Thyroid gland (tissue), 4 donors: ENCODE results near the gene CCT3. TPM values are rescaled to one million over a fixed set of nuclear protein-coding genes. Genes with fewer than 3 reads are reported as not detected.
"Not testable (repeated sequence)": the region's sequence is repeated elsewhere in the genome, so short reads cannot be mapped to it uniquely, and the experiment has no call there.

ENCODE experiments used
- DNase-seq, 2 donors: peaks; one replicate each; pipeline ENCODE4 v3.0.0-alpha.2; 2019
- H3K27ac ChIP-seq, 3 donors: fragments of 200-600 bp; sonication (generic); 1 replicate in 2 of 3; 2 replicates in 1 of 3; pipeline ENCODE4 v1.5.1; 2016 to 2019; ENCODE audit warnings: mild to moderate bottlenecking in 1 of 3, moderate library complexity in 1 of 3
- H3K27me3 ChIP-seq: fragments of 200-600 bp; sonication (generic); one replicate; pipeline ENCODE4 v1.5.1; 2019
- H3K36me3 ChIP-seq, 2 donors: fragments of 200-600 bp; sonication (generic); one replicate each; pipeline ENCODE4 v1.5.1; 2016 to 2019
- H3K4me1 ChIP-seq, 2 donors: fragments of 200-600 bp; sonication (generic); one replicate each; pipeline ENCODE4 v1.5.1; 2017 to 2019
- H3K4me3 ChIP-seq, 3 donors: fragments of 200-600 bp; sonication (generic); replicated peaks in 1 of 3; 1 replicate in 2 of 3; 2 replicates in 1 of 3; pipeline ENCODE4 v1.5.1; 2016; ENCODE audit warnings: mild to moderate bottlenecking in 1 of 3
- H3K9me3 ChIP-seq: fragments of 200-600 bp; sonication (generic); one replicate; pipeline ENCODE4 v1.5.1; 2017
- CTCF ChIP-seq, 6 experiments: fragments of 200-600 bp in 3 of 6; fragments of 450-650 bp in 3 of 6; sonication (generic) in 3 of 6; IDR thresholded peaks; one replicate each; pipeline ENCODE4 v1.5.1; 2016 to 2019; ENCODE audit warnings: antibody characterized with exemption in 6 of 6, mild to moderate bottlenecking in 2 of 6, inconsistent platforms in 1 of 6, moderate library complexity in 1 of 6
- POLR2A ChIP-seq, 2 donors: fragments of 450-650 bp; IDR thresholded peaks; one replicate each; pipeline ENCODE4 v1.6.1; 2017; ENCODE audit warnings: antibody characterized with exemption in 2 of 2, mild to moderate bottlenecking in 2 of 2, moderate library complexity in 1 of 2
- WGBS, 2 donors: methylation state at CpG; one replicate each; pipeline ENCODE4 v1.1.5; 2017; 5-methylcytosine and 5-hydroxymethylcytosine counted together
- intact Hi-C: fragments of 100-400 bp; cut with DNase I; formaldehyde crosslinking; loops from one replicate; pipeline ENCODE4 v1.15.1; 2023
- total RNA-seq, 4 donors: library from RNA; depleted of rRNA; stranded (reverse); fragments of >200 nt; gene quantifications; one replicate each; pipeline ENCODE4 v1.2.3, GENCODE V29; 2016

CCT3 gene
- total RNA-seq, 4 donors from 2014 or later = 121 to 214 (median 170) TPM

DNA sequence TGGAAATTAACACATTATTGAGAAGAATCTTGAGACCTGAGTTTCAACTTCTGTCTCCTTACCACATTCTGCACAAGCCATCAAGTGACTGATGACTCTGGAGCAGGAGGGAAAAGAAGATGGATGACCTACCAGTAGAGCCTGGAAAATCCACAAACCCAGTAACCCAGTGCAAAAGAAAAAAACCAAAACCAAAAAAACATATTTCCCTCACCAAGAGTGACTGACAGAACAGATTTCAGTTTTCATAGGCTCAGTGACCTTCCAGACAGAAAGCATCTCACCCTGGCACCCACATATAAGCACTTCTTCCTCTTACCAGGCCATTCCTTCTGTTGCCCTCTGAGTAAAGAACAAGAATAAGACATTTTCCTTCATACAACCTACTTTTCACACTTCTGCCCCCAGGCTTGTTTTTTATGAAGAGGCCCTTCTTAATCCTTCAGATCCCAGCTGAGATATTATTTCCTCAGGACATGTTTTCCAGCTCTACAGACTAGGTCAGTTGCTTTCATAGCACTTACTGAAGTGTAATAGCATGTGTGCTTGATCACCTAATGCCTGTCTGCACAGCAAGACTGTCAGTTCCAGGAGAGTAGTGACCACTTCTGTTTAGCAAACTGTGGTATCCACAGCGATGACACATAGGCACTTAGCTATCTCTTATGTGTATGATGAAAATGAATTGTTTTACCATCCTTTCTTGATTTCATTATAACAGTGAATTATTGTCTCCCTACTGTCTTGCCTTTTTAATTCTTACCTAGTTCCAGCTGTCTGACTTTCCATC is 4.3 kb upstream of the CCT3 start:
- Histone ChIP-seq H3K27me3 (no peaks in the 10 kb centered on the region), H3K27ac (no peak overlapping the region), H3K4me1 (no peaks in the 10 kb centered on the region), H3K9me3 (no peaks in the 10 kb centered on the region), H3K4me3 (no peak overlapping the region), H3K36me3 (no peaks in the 10 kb centered on the region)
- no peak for DNase-seq
- 36 to 53% methylated on average over 1 of the region's 1 CpG for WGBS, 2 donors
- intact Hi-C loops = no loop called here
- no peak for TF ChIP-seq CTCF (IDR thresholded peaks at IDR 0.05)
- TF ChIP-seq POLR2A (IDR thresholded peaks at IDR 0.05) = no peak

DNA sequence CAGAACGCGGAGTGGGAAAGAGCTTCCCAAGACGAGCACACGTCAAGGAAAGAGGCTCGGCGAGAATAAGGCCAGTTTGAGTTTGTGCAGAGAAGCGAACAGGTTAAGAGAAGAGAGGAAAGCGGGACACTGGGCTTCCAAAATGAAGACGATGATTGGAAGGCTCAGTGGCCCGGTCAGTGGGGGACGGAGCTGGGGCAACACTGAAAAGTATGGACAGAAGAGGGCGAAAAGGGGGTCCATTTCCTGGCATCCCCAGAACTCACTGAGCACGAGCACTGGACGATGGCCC is 258 bp downstream of the CCT3 start:
- DNase-seq = no peak

GRCh38 chr1:156337052-156337887 is 822 bp downstream of the CCT3 start:
- no peak for TF ChIP-seq CTCF (IDR thresholded peaks at IDR 0.05)
- TF ChIP-seq POLR2A (IDR thresholded peaks at IDR 0.05) = no peak
- H3K4me3 ChIP-seq = peak overlapping the region; percentile 41 to 76 (median 50)
- H3K9me3 ChIP-seq = no peaks in the 10 kb centered on the region
- no peak for DNase-seq
- WGBS, 2 donors = 35 to 42% methylated on average over 34 of the region's 34 CpGs
- H3K36me3 ChIP-seq = peaks cover 22 to 26% of the 10 kb centered on the region in 2 donors
- no peaks in the 10 kb centered on the region for H3K27me3 ChIP-seq
- intact Hi-C loops = no loop called here
- peaks cover 10 to 13% of the 10 kb centered on the region in 2 donors for H3K4me1 ChIP-seq
- H3K27ac ChIP-seq = peak overlapping the region in 2 of 3 donors; percentile 72 to 77

More for the DNA sequence above, 258 bp downstream of the CCT3 start:
- H3K27me3 ChIP-seq = no peaks in the 10 kb centered on the region
- no peak for TF ChIP-seq POLR2A (IDR thresholded peaks at IDR 0.05)
- TF ChIP-seq CTCF (IDR thresholded peaks at IDR 0.05) = no peak
- 0% methylated on average over 14 of the region's 14 CpGs for WGBS, 2 donors
- H3K27ac ChIP-seq = peak overlapping the region in 2 of 3 donors; percentile 72 to 77
- H3K36me3 ChIP-seq = peaks cover 18 to 20% of the 10 kb centered on the region in 2 donors
- intact Hi-C loops = no loop called here
- peak overlapping the region; percentile 41 to 76 (median 50) for H3K4me3 ChIP-seq
- peaks cover 10 to 13% of the 10 kb centered on the region in 2 donors for H3K4me1 ChIP-seq
- no peaks in the 10 kb centered on the region for H3K9me3 ChIP-seq

DNA sequence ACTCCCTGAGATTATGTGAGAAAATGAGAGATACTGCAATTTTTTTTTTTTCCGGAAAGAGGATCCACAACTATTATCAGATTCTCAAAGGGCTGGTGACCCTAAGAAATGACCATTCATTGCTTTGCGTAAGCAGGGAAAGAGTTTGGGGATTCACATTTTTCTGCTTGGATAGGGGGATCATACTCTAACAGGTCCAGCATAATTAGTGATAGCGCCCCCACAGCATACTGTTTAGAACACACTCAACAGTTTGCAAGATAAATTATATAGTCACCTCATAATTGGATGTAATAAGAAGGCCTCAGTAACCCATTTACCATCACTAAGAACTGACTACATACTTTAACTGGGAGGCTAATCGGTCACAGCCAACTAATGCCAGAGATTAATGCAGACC is 1.9 kb downstream of the CCT3 start:
- intact Hi-C loops = no loop called here
- Histone ChIP-seq H3K4me1 (peaks cover 10 to 13% of the 10 kb centered on the region in 2 donors), H3K36me3 (peaks cover 23 to 35% of the 10 kb centered on the region in 2 donors), H3K4me3 (no peak overlapping the region), H3K9me3 (no peaks in the 10 kb centered on the region), H3K27ac (no peak overlapping the region), H3K27me3 (no peaks in the 10 kb centered on the region)
- DNase-seq = no peak
- no peak for TF ChIP-seq CTCF (IDR thresholded peaks at IDR 0.05)
- no peak for TF ChIP-seq POLR2A (IDR thresholded peaks at IDR 0.05)
- 81 to 92% methylated on average over 4 of the region's 4 CpGs for WGBS, 2 donors

GRCh38 chr1:156323179-156323578 is 14.9 kb downstream of the CCT3 start:
- H3K27me3 ChIP-seq, intact Hi-C loops, H3K4me3 ChIP-seq, H3K27ac ChIP-seq, H3K4me1 ChIP-seq, DNase-seq, H3K9me3 ChIP-seq: not testable (repeated sequence)
- peaks cover 51 to 63% of the 10 kb centered on the region in 2 donors for H3K36me3 ChIP-seq
- 95 to 97% methylated on average over 9 of the region's 9 CpGs for WGBS, 2 donors
